Smooth muscle cell of the brain vasculature (primary cell): ENCODE data around the gene ZNF682.
A peak's percentile ranks its signal among the peaks of the same experiment; 100 is the strongest.
"Not testable (repeated sequence)": the region's sequence is repeated elsewhere in the genome, so short reads cannot be mapped to it uniquely, and the experiment has no call there.

Experiments used
- DNase-seq: peaks from one replicate; pipeline ENCODE4 v3.0.0-alpha.2; 2012; ENCODE audit warnings: low read depth, low spot score

ZNF682 gene

GRCh38 chr19:20039203-20039723 lies at the start of gene ZNF682:
Gene ZNF682, minus strand, starts transcription at chr19:20039505. Its CDS starts 160 bp downstream, at chr19:20039345.
- DNase-seq: peak; percentile 80

GRCh38 chr19:20082876-20083275 lies 43.6 kb upstream of the ZNF682 start:
- DNase-seq: not testable (repeated sequence)

- DNase-seq: not testable (repeated sequence)
Measured at GRCh38 chr19:20082232-20082833, 43.0 kb upstream of the ZNF682 start.

DNA sequence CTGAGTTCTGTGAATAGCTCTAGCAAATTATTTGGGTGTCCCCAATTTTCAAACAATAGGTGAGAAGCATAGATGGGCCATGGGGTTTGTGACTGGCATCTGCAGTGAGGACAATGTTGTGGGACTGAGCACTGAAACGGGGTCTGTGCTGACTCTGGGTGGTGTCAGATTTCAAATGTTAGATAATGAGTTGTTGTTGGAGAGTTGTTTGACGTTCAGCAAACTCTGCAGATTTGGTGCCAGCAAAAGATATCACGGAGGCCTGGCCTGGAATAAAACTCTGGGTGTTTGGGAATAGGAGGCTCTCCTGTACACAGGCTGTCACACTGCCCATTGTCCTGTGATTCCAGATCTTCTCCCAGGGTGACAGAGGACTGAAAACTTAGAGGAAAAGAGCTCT lies 41.4 kb upstream of the ZNF682 start:
- no peak for DNase-seq

DNA sequence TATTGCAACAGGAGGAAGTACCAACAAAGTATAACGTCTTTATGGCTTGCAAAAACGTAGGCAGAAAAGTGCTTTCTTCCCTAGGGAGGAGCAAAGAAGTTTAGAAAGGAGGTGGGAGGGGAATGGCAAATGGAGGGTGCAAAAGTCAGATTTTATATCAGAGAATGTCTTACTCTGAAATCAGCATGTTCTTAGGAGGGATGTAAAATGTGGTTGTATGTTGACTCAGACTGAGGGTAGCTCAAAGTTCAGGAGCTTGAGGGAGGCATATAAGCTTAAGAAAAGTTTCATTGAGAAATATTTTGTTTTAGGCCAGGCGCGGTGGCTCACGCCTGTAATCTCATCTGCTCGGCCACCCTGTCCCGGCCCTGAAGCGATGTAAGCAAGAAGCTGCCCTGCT lies 40.2 kb upstream of the ZNF682 start:
- DNase-seq: no peak

DNA sequence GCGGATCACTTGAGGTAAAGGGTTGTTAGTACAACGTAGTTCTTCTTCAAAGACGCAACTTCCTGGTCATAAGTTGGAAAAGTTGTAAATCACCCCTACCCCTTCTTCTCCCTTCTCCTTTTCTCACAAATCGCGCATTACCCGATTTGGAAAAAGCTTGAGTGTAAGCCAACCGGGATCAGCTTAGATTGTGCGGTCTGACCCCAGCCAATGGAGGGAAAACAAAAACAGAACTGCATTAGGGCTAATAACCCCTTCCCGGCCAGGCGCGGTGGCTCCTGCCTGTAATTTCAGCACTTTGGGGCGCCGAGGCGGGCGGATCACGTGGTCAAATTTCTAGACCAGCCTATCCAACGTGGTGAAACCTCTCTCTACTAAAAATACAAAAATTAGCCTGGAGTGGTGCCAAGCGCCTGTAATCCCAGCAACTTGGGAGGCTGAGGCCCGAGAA lies 39.3 kb upstream of the ZNF682 start:
- no peak for DNase-seq

GRCh38 chr19:20077791-20078463 lies 38.6 kb upstream of the ZNF682 start, which contains the start of gene ZNF90:
Gene ZNF90, plus strand, starts transcription at chr19:20078000. Its CDS starts 133 bp downstream, at chr19:20078133.
- peak; percentile 82 for DNase-seq

DNA sequence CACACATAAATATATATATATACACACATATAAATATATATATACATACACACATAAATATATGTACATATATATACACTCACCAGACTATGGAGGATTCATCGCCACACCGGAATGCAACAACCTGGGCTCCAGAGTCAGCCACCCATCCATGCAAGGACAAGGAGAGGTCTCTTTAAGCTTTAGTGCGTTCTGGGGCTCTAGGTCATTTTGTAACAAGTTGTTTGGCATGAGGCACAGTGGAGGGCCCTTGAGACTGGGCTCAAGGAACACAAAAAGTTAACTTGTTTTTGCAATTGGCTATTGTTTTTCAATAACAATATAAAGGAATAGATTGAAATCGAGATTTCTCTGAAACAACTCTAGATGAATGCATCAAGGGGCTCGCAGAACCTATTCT lies 33.6 kb upstream of the ZNF682 start:
- DNase-seq: no peak

DNA sequence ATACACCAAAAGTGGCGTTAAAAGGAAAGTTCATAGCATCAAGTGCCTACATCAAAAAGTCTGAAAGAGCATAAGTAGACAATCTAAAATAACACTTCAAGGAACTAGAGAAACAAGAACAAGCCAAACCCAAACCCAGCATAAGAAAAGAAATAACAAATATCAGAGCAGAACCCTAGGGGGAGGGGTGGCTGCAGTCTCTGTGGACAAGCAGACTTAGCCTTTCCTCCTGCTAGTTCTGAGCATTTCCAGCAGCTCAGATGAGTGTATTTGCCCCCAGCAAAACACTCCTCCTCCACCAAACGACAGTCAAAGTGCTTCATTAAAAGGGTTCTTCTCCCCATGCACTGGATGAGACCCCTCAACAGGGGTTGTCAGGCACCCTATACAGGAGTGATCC lies 31.4 kb upstream of the ZNF682 start:
- DNase-seq: no peak

- DNase-seq: not testable (repeated sequence)
Measured at GRCh38 chr19:20068559-20068958, 29.3 kb upstream of the ZNF682 start.

GRCh38 chr19:20067943-20068342 lies 28.6 kb upstream of the ZNF682 start:
- DNase-seq: no peak

DNA sequence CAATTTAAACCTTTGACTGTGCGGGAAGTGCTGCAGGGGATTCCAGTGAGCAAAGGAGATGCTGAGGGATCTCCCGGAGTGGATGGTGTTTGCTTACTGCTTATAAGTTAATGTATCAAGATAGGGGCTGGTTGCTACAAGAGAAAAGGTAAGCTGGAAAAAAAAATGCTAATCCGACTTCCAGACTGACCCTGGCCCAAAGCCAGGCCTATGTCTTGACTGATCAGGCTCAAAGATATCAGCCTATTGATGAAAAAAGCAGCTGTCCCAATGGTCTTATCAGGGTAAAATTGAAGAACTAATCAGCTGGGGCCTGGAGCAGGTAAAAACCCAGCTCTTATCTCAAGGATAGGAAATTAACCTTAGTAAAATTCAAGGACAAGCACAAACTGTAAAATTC lies 27.6 kb upstream of the ZNF682 start:
- DNase-seq: no peak

DNA sequence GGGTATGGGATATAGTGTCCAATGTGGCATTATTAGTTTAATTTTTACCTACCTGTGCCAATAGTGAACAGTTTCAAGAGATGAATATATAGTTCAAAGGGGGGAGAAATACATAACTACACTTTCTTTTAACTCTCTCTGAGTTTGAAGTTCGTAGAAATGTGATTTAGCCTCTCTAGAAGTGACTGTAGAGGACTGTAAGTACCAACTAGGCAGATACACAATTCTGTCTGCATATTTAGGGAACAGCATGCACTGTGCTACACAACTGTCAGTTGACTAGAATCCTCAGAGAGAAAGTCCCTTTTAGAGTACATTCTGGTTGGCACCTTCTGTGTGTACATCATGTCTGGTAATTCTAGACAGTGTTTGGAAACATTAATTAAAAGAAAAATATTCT lies 21.0 kb upstream of the ZNF682 start:
- no peak for DNase-seq

DNA sequence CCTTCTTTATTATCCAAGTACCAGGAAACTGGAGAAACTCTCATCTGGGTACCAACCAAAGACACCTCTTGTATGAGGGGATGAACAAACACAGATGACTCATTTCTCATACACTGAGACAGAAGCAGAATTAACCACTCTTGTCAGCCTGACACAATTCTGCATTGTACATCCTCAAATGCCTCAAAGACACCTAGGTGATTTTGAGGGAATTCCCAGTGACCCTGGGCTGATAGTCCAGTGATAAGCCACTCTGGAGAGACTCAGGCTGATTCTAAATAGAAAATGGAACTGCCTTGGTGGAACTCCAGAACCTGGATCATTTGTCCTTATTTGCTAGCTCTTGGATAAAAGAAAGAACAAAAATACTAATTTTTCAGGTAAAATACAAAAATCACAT lies 19.4 kb upstream of the ZNF682 start:
- DNase-seq: not testable (repeated sequence)

DNA sequence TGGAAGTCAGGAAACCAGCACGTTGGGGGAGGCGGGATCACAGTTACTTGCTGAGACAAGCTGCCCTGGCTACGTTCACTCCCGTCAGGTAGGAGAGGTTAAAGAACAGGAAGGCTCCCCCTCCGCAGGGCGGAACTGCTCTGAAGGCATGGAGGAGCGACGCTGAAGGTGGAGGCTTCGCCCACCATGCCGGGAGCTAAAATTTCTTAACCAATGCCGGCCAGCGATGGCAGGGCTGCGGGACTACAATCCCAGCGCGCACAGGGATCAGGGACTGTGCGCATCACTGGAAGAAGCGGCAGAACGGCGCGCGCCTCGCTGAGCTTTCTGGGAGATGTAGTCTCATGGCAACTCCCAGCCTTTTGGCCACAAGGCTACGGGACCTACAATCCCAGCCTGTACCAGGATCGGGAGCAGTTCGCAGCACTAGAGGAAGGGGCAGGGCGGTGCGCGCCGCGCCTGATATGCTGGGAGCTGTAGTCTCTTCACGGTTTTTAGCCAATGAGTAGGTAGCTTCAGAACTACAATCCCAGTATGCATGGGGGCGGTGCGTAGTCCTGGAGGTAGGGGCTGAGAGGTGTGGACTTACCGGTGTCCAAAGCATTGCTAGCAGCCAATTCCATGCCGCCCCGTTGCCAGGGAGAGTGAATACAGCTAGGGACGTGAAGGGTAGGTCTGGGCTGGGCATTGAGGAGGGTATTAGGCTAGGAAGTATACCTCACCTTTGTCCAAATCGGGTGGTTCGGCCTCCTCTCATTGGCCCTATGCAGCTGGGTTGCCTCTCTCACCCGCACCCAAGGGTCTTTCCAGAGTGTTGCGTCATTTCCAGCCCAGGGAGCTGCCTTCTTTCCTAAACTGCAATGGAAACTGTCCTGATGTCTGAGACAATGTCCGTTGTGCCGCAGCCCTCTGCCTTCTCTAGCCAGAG lies 12.8 kb upstream of the ZNF682 start:
- DNase-seq: peak; percentile 87

- not testable (repeated sequence) for DNase-seq
Measured at GRCh38 chr19:20045742-20046141, 6.4 kb upstream of the ZNF682 start.

DNA sequence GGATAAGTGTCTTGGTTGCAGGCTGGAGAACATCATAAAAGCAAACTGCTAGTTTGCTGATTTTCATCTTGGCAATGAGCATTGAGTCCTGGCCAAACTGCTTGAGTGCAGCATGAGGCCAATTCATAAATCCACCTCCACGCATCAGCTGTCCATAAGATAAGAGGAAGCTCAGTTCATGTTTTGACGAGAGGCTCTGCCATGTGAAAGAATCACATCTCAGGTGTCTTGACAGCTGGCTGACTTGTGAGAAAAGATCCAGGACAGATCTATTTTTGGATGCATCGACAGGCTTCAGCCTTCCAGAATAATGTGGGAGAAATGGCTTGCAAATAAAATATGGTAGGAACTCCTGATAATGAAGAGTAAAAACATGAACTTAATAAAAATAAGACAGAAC lies 5.4 kb upstream of the ZNF682 start:
- no peak for DNase-seq

- DNase-seq: no peak
Measured at GRCh38 chr19:20038358-20039202, 725 bp downstream of the ZNF682 start.

GRCh38 chr19:20035935-20036334 lies 3.4 kb downstream of the ZNF682 start:
- DNase-seq: no peak

- no peak for DNase-seq
Measured at GRCh38 chr19:20028611-20029010, 10.7 kb downstream of the ZNF682 start.

DNA sequence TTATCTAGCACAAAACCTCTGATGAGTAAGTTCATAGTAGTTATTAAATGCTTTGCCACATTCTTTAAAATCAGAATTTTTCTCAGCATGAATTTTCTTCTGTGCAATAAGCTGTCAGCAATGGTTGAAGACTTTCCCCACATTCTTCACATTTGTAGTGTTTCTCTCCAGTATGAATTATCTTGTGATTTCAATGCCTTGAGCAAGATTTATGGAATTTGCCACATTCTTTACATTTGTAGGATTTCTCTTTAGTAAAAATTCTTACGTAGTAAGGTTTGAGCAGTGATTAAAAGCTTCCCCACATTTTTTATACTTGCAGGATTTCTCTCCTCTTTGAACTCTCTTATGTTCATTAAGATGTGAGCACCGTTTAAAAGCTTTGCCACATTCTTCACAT lies 33.6 kb downstream of the ZNF682 start:
- no peak for DNase-seq
